GM10248 (cell line): ENCODE results near the gene SGSH.

Source experiments
- CTCF ChIA-PET: fragments of 300-600 bp; sonication (Branson Sonifier 250); formaldehyde crosslinking; extraction: SDS; loops from one replicate; lab custom pipeline; 2021; ENCODE audit warnings: antibody characterized with exemption; lab: Yijun Ruan, JAX
- POLR2A ChIA-PET: fragments of 350-650 bp; sonication (Branson Sonifier 250); formaldehyde crosslinking; extraction: SDS; loops from one replicate; lab custom pipeline; 2020; ENCODE audit warnings: antibody characterized with exemption; lab: Yijun Ruan, JAX
- DNase-seq: peaks from one replicate; pipeline ENCODE4 v3.0.0; 2012; ENCODE audit errors: extremely low spot score
- CTCF ChIP-seq: IDR thresholded peaks from 2 replicates; pipeline ENCODE4 v1.5.1; 2012; ENCODE audit warnings: mild to moderate bottlenecking, low read depth; ENCODE audit errors: extremely low read depth, missing control alignments, control extremely low read depth

Gene SGSH

GRCh38 chr17:80253631-80254395 is 33.7 kb upstream of the SGSH start:
- DNase-seq: no peak
- ChIA-PET CTCF (interaction anchor here (0.6 to 2.5 kb wide), 4 partner anchors 23 to 171 kb away, joined by 3 to 25 read pairs (median 3); no protein-coding TSS in a partner anchor), POLR2A (no interaction called here)
- no peak for TF ChIP-seq CTCF

DNA sequence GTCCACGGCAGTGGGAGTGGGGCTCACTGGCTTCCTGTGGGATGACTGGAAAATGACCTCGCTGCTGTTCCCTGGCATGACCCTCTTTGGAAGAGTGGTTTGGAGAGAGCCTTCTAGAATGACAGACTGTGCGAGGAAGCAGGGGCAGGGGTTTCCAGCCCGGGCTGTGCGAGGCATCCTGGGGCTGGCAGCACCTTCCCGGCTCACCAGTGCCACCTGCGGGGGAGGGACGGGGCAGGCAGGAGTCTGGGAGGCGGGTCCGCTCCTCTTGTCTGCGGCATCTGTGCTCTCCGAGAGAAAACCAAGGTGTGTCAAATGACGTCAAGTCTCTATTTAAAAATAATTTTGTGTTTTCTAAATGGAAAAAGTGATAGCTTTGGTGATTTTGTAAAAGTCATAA is 32.7 kb upstream of the SGSH start:
- TF ChIP-seq CTCF: peak; percentile 68
- peak; percentile 82 for DNase-seq
- POLR2A ChIA-PET: interaction anchor here (1.1 kb wide), 1 partner anchor 50 kb away, joined by 3 read pairs; no protein-coding TSS in a partner anchor
- CTCF ChIA-PET: interaction anchor here (0.8 to 2.5 kb wide), 5 partner anchors 10 to 151 kb away, joined by 3 to 25 read pairs (median 4); partner anchors contain the start of gene GAA

GRCh38 chr17:80251966-80252365 is 31.8 kb upstream of the SGSH start:
- TF ChIP-seq CTCF: no peak
- no peak for DNase-seq
- ChIA-PET POLR2A (interaction anchor here (1.1 kb wide), 1 partner anchor 49 kb away, joined by 3 read pairs; no protein-coding TSS in a partner anchor), CTCF (interaction anchor here (0.8 to 2.5 kb wide), 8 partner anchors 9 to 243 kb away, joined by 3 to 25 read pairs (median 4); partner anchors contain the start of gene GAA)

DNA sequence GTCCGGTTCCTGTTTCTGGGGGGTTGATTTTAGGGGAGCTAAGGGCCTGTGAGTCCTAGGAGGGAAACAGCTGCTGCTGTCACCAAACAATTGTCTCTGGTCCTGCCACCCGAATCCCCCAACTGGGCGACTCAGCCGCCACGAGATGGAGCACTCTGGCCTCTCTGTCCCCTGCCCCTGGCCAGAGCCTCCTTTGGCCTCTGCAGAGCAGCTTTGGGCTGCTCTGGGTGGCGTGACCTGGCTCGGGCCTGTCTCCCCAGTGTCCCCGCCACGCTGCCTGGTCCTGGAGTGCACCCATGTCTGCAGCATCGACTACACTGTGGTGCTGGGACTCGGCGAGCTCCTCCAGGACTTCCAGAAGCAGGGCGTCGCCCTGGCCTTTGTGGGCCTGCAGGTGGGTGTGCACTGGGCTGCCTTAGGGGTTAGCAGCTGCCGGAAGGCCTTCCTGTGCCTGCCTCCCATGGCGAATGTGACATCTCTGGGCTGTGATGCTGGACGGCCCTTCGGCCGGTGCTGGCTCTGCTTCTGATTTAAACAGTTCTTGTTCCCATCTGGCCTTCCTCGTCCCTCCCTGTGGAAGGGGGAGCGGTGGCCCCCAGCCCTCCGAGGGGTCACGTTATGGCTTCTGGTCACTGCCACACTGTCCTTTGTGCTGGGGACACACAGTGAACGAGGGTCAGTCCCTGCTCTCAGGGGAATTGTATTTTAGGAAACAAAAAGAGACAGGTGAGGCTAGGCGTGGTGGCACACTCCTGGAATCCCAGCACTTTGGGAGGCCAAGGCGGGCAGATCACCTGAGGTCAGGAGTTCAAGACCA is 29.0 kb upstream of the SGSH start:
- CTCF ChIA-PET: interaction anchor here (1.0 to 1.2 kb wide), 2 partner anchors 12 to 93 kb away, joined by 3 read pairs; no protein-coding TSS in a partner anchor

DNA sequence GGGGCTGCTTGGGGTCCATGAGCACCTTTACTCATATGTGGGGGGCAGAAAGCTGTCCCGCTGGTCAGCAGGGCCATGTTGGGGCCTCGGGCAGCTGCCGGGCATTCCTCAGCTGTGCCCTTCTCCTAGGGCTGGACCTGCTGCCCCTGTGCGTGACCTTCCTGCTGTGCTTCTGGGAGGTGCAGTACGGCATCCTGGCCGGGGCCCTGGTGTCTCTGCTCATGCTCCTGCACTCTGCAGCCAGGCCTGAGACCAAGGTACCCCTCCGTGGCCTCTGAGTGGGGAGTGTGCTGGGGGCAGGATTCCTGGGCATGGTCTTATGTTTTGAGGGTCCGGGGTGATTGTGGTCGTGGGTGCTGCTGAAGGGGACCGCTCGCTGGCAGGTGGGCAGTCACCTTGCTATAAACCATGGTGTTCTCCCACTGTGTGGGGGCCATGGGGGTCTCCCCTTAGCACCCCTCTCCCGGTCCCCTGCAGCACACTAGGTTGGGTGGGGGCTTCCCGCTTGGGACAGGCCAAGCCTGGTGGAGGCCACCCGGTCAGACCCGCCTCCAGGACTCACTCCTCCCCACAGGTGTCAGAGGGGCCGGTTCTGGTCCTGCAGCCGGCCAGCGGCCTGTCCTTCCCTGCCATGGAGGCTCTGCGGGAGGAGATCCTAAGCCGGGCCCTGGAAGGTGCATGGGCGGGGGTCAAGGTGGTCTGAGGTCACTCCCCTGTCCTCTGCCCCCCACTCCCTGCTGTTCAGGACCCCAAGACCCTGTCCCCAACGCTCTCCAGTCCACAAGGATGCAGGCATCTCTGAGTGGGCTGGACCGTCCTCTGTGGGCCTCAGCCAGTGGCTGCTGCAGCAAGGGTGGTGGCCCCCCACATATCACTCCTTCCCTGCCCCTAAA is 28.1 kb upstream of the SGSH start:
- CTCF ChIA-PET: interaction anchor here (1.0 to 1.2 kb wide), 2 partner anchors 11 to 92 kb away, joined by 3 read pairs; no protein-coding TSS in a partner anchor
- POLR2A ChIA-PET: no interaction called here
- TF ChIP-seq CTCF: no peak
- DNase-seq: no peak

More for the DNA sequence above, 29.0 kb upstream of the SGSH start:
- TF ChIP-seq CTCF: no peak
- no peak for DNase-seq
- POLR2A ChIA-PET: no interaction called here
